Colonic mucosa (tissue), 4 donors: ENCODE results near the gene DEFB131B. TPM values are rescaled to one million over a fixed set of nuclear protein-coding genes. Genes with fewer than 3 reads are reported as not detected.
"Not testable (repeated sequence)": the region's sequence is repeated elsewhere in the genome, so short reads cannot be mapped to it uniquely, and the experiment has no call there.

Experiments
- DNase-seq: peaks from one replicate; pipeline ENCODE4 v3.0.0-alpha.2; 2020
- H3K27ac ChIP-seq: fragments of 200-600 bp; one replicate; pipeline ENCODE4 v1.8.0; 2021
- H3K27me3 ChIP-seq: fragments of 200-600 bp; one replicate; pipeline ENCODE4 v1.8.0; 2021
- H3K36me3 ChIP-seq: fragments of 200-600 bp; one replicate; pipeline ENCODE4 v1.8.0; 2021
- H3K4me1 ChIP-seq: fragments of 200-600 bp; one replicate; pipeline ENCODE4 v1.8.0; 2021; ENCODE audit warnings: mild to moderate bottlenecking
- H3K4me3 ChIP-seq: fragments of 200-600 bp; one replicate; pipeline ENCODE4 v1.8.0; 2021
- H3K9ac ChIP-seq, 2 donors: one replicate each; pipeline ENCODE4 v1.7.0; 2013; ENCODE audit warnings: control low read depth in 2 of 2, low read depth in 2 of 2, low read length in 2 of 2
- H3K9me3 ChIP-seq: fragments of 200-600 bp; one replicate; pipeline ENCODE4 v1.8.0; 2021
- CTCF ChIP-seq: fragments of 200-600 bp; IDR thresholded peaks from one replicate; pipeline ENCODE4 v1.8.0; 2022; ENCODE audit warnings: antibody characterized with exemption, mild to moderate bottlenecking
- intact Hi-C: fragments of 100-400 bp; cut with DNase I; formaldehyde crosslinking; loops from one replicate; pipeline ENCODE4 v1.14.1; 2022
- total RNA-seq, 2 donors: library from RNA; stranded (reverse); fragmentation: NEBNext Ultra II Directional in 1 of 2; extraction: Animal tissue kit (Norgen Biotek cat#: 25700) in 1 of 2; gene quantifications; one replicate each; pipeline ENCODE4 v1.2.1, GENCODE V29; 2021
- donor health status: healthy.
- donor health status: DM: no; HTN: no; CAD: no.
- donor health status: DM: no; HTN: no; CAD: no.

Gene DEFB131B
- total RNA-seq, 2 donors from 2014 or later, result not detected

GRCh38 chr11:71863978-71864627 lies 14.2 kb upstream of the DEFB131B start:
- peak; percentile 37 for TF ChIP-seq CTCF
- H3K36me3 ChIP-seq, H3K4me1 ChIP-seq, H3K9ac ChIP-seq, H3K27me3 ChIP-seq, H3K4me3 ChIP-seq, H3K9me3 ChIP-seq, intact Hi-C loops, DNase-seq, H3K27ac ChIP-seq: not testable (repeated sequence)

- H3K27me3 ChIP-seq, H3K4me3 ChIP-seq, H3K4me1 ChIP-seq, H3K9me3 ChIP-seq, H3K27ac ChIP-seq, H3K36me3 ChIP-seq, intact Hi-C loops, H3K9ac ChIP-seq, DNase-seq: not testable (repeated sequence)
Observed at GRCh38 chr11:71867209-71867608, 11.0 kb upstream of the DEFB131B start.

- intact Hi-C loops, DNase-seq, H3K36me3 ChIP-seq, H3K4me1 ChIP-seq, H3K27me3 ChIP-seq, H3K4me3 ChIP-seq, H3K9me3 ChIP-seq, H3K27ac ChIP-seq, H3K9ac ChIP-seq: not testable (repeated sequence)
Observed at GRCh38 chr11:71869931-71870330, 8.3 kb upstream of the DEFB131B start.

- H3K4me3 ChIP-seq, H3K9me3 ChIP-seq, H3K27ac ChIP-seq, H3K4me1 ChIP-seq, intact Hi-C loops, DNase-seq, H3K27me3 ChIP-seq, H3K36me3 ChIP-seq, H3K9ac ChIP-seq: not testable (repeated sequence)
Observed at GRCh38 chr11:71870661-71871060, 7.6 kb upstream of the DEFB131B start.

- intact Hi-C loops, DNase-seq, H3K9ac ChIP-seq, H3K4me1 ChIP-seq, H3K27me3 ChIP-seq, H3K36me3 ChIP-seq, H3K9me3 ChIP-seq, H3K4me3 ChIP-seq, H3K27ac ChIP-seq: not testable (repeated sequence)
Observed at GRCh38 chr11:71876262-71876661, 2.0 kb upstream of the DEFB131B start.

- H3K4me1 ChIP-seq, H3K27ac ChIP-seq, intact Hi-C loops, H3K27me3 ChIP-seq, H3K4me3 ChIP-seq, H3K36me3 ChIP-seq, H3K9ac ChIP-seq, H3K9me3 ChIP-seq, DNase-seq: not testable (repeated sequence)
Observed at GRCh38 chr11:71885806-71886205, 7.6 kb downstream of the DEFB131B start.

- DNase-seq, H3K27me3 ChIP-seq, H3K4me1 ChIP-seq, H3K36me3 ChIP-seq, H3K27ac ChIP-seq, H3K9ac ChIP-seq, H3K4me3 ChIP-seq, intact Hi-C loops, H3K9me3 ChIP-seq: not testable (repeated sequence)
Observed at GRCh38 chr11:71888335-71889010, 10.2 kb downstream of the DEFB131B start.

GRCh38 chr11:71889181-71889872 lies 11.1 kb downstream of the DEFB131B start:
- H3K4me1 ChIP-seq, H3K36me3 ChIP-seq, H3K9me3 ChIP-seq, H3K27ac ChIP-seq, DNase-seq, H3K9ac ChIP-seq, H3K4me3 ChIP-seq, H3K27me3 ChIP-seq, intact Hi-C loops: not testable (repeated sequence)

GRCh38 chr11:71895961-71896360 lies 17.7 kb downstream of the DEFB131B start:
- Histone ChIP-seq H3K4me3 (no peak overlapping the region), H3K36me3 (no peaks in the 10 kb centered on the region), H3K27ac (no peak overlapping the region), H3K4me1 (no peaks in the 10 kb centered on the region), H3K9me3 (no peaks in the 10 kb centered on the region), H3K27me3 (no peaks in the 10 kb centered on the region), H3K9ac (no peak overlapping the region)
- no peak for DNase-seq
- intact Hi-C loops, result no loop called here
- no peak for TF ChIP-seq CTCF

GRCh38 chr11:71901137-71901536 lies 22.9 kb downstream of the DEFB131B start:
- H3K4me3 ChIP-seq, H3K27me3 ChIP-seq, intact Hi-C loops, H3K9me3 ChIP-seq, H3K27ac ChIP-seq, H3K4me1 ChIP-seq, H3K36me3 ChIP-seq, H3K9ac ChIP-seq, DNase-seq: not testable (repeated sequence)
